ENCODE data around the gene TNFRSF4. TPM values are rescaled to one million over a fixed set of nuclear protein-coding genes. Genes with fewer than 3 reads are reported as not detected.
A peak's percentile ranks its signal among the peaks of the same experiment; 100 is the strongest.

Gene TNFRSF4
- total and polyA plus RNA-seq, 8 donors: 0.55 to 4.5 (median 2.9) TPM; not detected in 4

- intact Hi-C loops (cut with DNase I; ENCODE audit: low total_unique reads): loop anchor here (5.0 to 10.0 kb wide), 2 partner anchors 53 to 105 kb away; partner anchors contain the start of gene TTLL10
- no peaks in the 10 kb centered on the region for H3K9me3 ChIP-seq
- H3K36me3 ChIP-seq: peaks cover 47 to 78% (median 70%) of the 10 kb centered on the region in 4 donors
- no peaks in the 10 kb centered on the region for H3K27me3 ChIP-seq
- TF ChIP-seq POLR2A (IDR thresholded peaks at IDR 0.05) (no peak), POLR2AphosphoS5 (IDR thresholded peaks at IDR 0.05) (no peak), CTCF (IDR thresholded peaks at IDR 0.05) (no peak), EP300 (IDR thresholded peaks at IDR 0.05) (no peak)
- no peak for DNase-seq
- no peak overlapping the region for H3K4me3 ChIP-seq
- H3K27ac ChIP-seq: no peak overlapping the region
- peaks cover 15 to 72% (median 50%) of the 10 kb centered on the region in 4 donors for H3K4me1 ChIP-seq
- WGBS, 5 donors: 93 to 99% (median 94%) methylated on average over 16 to 25 of the region's 25 CpGs
Measured at GRCh38 chr1:1227386-1227785, 13.4 kb upstream of the TNFRSF4 start.

- DNase-seq: no peak
- Histone ChIP-seq H3K4me3 (no peak overlapping the region), H3K27ac (no peak overlapping the region), H3K4me1 (peaks cover 15 to 78% (median 52%) of the 10 kb centered on the region in 4 donors), H3K9me3 (no peaks in the 10 kb centered on the region), H3K36me3 (peaks cover 53 to 84% (median 76%) of the 10 kb centered on the region in 4 donors), H3K27me3 (no peaks in the 10 kb centered on the region)
- no peak for TF ChIP-seq POLR2AphosphoS5 (IDR thresholded peaks at IDR 0.05)
- TF ChIP-seq POLR2A (IDR thresholded peaks at IDR 0.05): no peak
- no peak for TF ChIP-seq EP300 (IDR thresholded peaks at IDR 0.05)
- TF ChIP-seq CTCF (IDR thresholded peaks at IDR 0.05): no peak
- intact Hi-C loops (cut with DNase I; ENCODE audit: low total_unique reads): loop anchor here (5.0 to 10.0 kb wide), 2 partner anchors 52 to 104 kb away; partner anchors contain the start of gene TTLL10
- WGBS, 5 donors: 88 to 93% (median 91%) methylated on average over 29 to 44 of the region's 44 CpGs
Measured at GRCh38 chr1:1226566-1227362, 12.8 kb upstream of the TNFRSF4 start.

GRCh38 chr1:1225913-1226312 is 12.0 kb upstream of the TNFRSF4 start:
- intact Hi-C loops (cut with DNase I; ENCODE audit: low total_unique reads): loop anchor here (5.0 to 10.0 kb wide), 2 partner anchors 51 to 104 kb away; partner anchors contain the start of gene TTLL10
- Histone ChIP-seq H3K9me3 (no peaks in the 10 kb centered on the region), H3K27me3 (no peaks in the 10 kb centered on the region), H3K36me3 (peaks cover 53 to 93% (median 85%) of the 10 kb centered on the region in 4 donors), H3K27ac (peak overlapping the region in 3 of 5 donors; percentile 2 to 9 (median 4)), H3K4me3 (no peak overlapping the region), H3K4me1 (peaks cover 15 to 78% (median 50%) of the 10 kb centered on the region in 4 donors)
- 39 to 70% (median 55%) methylated on average over 18 of the region's 18 CpGs for WGBS, 5 donors
- peak in 1 of 2 donors; percentile 85 for DNase-seq
- TF ChIP-seq POLR2A (IDR thresholded peaks at IDR 0.05): no peak
- TF ChIP-seq POLR2AphosphoS5 (IDR thresholded peaks at IDR 0.05): peak in 1 of 3 donors; percentile 3

- Histone ChIP-seq H3K4me3 (no peak overlapping the region), H3K36me3 (peaks cover 53 to 98% (median 91%) of the 10 kb centered on the region in 4 donors), H3K9me3 (no peaks in the 10 kb centered on the region), H3K27me3 (no peaks in the 10 kb centered on the region), H3K4me1 (peaks cover 11 to 72% (median 44%) of the 10 kb centered on the region in 4 donors), H3K27ac (peak overlapping the region in 2 of 5 donors; percentile 2 to 9)
- intact Hi-C loops (cut with DNase I; ENCODE audit: low total_unique reads): loop anchor here (5.0 to 10.0 kb wide), 2 partner anchors 51 to 103 kb away; partner anchors contain the start of gene TTLL10
- 55 to 69% (median 58%) methylated on average over 16 to 34 of the region's 34 CpGs for WGBS, 5 donors
- TF ChIP-seq POLR2AphosphoS5 (IDR thresholded peaks at IDR 0.05) (peak in 2 of 3 donors; percentile 9 to 47), POLR2A (IDR thresholded peaks at IDR 0.05) (no peak)
- peak in 1 of 2 donors; percentile 89 for DNase-seq
Measured at GRCh38 chr1:1225238-1225845, 11.4 kb upstream of the TNFRSF4 start.

- intact Hi-C loops (cut with DNase I; ENCODE audit: low total_unique reads): loop anchor here (10.0 kb wide), 1 partner anchor 49 kb away; the partner anchor contains the start of gene TTLL10
- H3K27me3 ChIP-seq: no peaks in the 10 kb centered on the region
- no peak overlapping the region for H3K27ac ChIP-seq
- H3K4me1 ChIP-seq: peaks cover 0 to 57% (median 32%) of the 10 kb centered on the region in 4 donors
- H3K36me3 ChIP-seq: peaks cover 54 to 100% (median 100%) of the 10 kb centered on the region in 4 donors
- no peak for TF ChIP-seq EP300 (IDR thresholded peaks at IDR 0.05)
- no peak for TF ChIP-seq POLR2A (IDR thresholded peaks at IDR 0.05)
- TF ChIP-seq POLR2AphosphoS5 (IDR thresholded peaks at IDR 0.05): no peak
- TF ChIP-seq CTCF (IDR thresholded peaks at IDR 0.05): no peak
- no peak for DNase-seq
- no peak overlapping the region for H3K4me3 ChIP-seq
- WGBS, 5 donors: 93 to 97% (median 94%) methylated on average over 13 to 21 of the region's 21 CpGs
- H3K9me3 ChIP-seq: no peaks in the 10 kb centered on the region
Measured at GRCh38 chr1:1223891-1224290, 9.9 kb upstream of the TNFRSF4 start.
